VCaP (cell line): Measurements from ENCODE around the gene EFCAB11.

Source experiments
- H3K27ac ChIP-seq: fragments of 450-650 bp; 2 replicates; pipeline ENCODE4 v1.5.1; 2017
- CTCF ChIP-seq: fragments of 450-650 bp; conservative IDR thresholded peaks from 2 replicates; pipeline ENCODE4 v1.5.1; 2017; ENCODE audit warnings: mild to moderate bottlenecking, moderate library complexity

EFCAB11 gene

DNA sequence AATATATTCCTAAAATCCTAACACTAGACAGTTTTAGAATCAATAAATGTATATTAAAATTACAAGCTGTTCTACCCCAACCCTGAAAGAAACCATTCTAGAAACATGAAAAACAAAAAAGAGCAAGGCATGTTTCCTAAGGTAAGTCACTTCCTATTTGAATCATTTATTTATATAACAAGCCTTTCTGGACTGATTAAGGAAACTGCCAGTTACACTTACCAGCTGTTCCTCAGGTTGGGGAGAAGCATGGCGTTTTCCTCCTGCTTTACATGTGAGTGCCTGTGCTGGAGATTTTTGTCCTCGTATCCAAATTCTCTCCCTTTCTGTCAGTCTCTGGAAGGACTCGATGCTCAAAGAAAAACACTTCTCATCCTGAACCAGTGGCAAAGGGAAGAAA, 183.3 kb downstream of the EFCAB11 start:
- no peak for TF ChIP-seq CTCF
- H3K27ac ChIP-seq, result no peak overlapping the region

DNA sequence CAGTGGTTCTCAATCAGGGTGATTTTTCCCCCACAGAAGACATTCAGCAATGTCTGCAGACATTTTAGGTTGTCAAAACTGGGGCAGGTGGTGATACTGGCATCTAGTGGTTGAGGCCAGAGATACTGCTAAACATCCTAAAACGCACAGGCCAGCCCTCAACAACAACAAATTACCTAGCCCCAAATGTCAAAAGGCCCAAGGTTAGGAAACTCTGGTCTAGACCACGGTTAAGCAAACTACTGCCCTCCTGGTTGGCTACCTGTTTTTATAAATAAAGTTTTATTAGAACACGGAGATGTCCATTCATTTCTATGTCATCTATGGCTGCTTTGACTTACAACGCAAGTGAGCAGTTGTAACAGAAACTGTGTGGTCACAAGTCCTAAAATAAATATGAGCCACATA, 186.7 kb downstream of the EFCAB11 start:
- peak; percentile 88 for TF ChIP-seq CTCF
- H3K27ac ChIP-seq, result no peak overlapping the region

DNA sequence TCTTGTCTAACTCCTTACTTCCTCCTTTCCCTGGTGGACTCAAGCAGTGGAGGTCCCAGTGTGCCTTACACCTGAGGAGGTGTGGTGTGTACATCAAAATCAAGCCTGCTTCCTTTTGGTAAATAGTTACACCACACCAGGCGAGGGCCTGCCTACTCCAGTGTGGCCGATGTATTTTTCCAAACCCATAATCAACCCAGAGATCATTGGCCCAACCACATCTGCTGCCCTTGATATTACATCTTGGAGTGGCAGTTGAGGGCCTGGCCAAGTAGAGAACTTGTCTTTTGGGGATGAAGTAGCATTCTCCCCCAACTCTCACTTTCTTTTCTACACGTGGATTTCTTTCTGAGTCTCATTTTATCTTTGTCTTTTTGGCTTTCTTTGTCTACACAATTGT, 187.4 kb downstream of the EFCAB11 start:
- H3K27ac ChIP-seq, result no peak overlapping the region
- TF ChIP-seq CTCF, result no peak

- no peak for TF ChIP-seq CTCF
- no peak overlapping the region for H3K27ac ChIP-seq
These were observed 189.2 kb downstream of the EFCAB11 start for GRCh38 chr14:89765346-89765745.

DNA sequence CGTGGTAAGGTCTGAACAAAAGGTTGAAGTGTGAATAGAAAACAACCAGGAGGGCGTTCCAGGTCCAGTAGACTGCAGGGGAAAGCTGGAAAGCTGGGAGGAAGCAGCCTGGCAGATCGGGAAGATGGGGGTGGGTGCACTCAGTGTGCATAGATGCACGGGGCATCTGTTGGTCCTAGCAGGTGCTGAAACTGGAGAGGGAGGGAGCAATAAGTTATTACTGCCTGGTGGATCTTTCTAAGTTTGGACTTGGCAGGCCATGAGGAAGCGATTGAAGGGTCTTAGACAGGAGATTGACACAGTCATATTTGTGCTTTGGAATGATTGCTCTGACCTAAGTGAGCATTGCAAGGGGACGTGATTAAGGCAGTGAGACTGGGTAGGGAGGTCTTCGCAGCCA, 194.4 kb downstream of the EFCAB11 start:
- no peak for TF ChIP-seq CTCF
- H3K27ac ChIP-seq, result no peak overlapping the region

- no peak overlapping the region for H3K27ac ChIP-seq
- TF ChIP-seq CTCF, result no peak
These were observed 197.1 kb downstream of the EFCAB11 start for GRCh38 chr14:89757313-89757939.

DNA sequence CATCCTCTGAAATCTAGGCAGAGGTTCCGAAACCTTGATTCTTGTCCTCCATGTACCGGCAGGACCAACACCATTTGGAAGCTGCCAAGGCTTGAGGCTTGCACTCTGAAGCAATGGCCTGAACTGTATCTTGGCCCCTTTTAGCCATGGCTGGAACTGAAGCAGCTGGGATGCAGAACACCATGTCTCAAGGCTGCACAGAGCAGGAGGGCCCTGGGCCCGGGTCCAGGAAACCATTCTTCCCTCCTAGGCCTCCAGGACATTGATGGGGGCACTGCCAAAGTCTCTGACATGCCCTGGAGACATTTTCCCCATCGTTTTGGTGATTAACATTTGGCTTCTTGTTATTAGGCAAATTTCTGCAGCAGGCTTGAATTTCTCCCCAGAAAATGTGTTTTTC, 198.7 kb downstream of the EFCAB11 start:
- no peak for TF ChIP-seq CTCF
- no peak overlapping the region for H3K27ac ChIP-seq
